H1 (cell line): ENCODE measurements around the gene ARHGAP22. TPM values are rescaled to one million over a fixed set of nuclear protein-coding genes. Genes with fewer than 3 reads are reported as not detected.

Experiments
- GTF2F1 ChIP-seq: IDR thresholded peaks from 2 replicates; pipeline ENCODE4 v1.6.1; 2012; ENCODE audit warnings: low read depth, low read length, improper control_type of control experiment, borderline replicate concordance
- MAFK ChIP-seq: IDR thresholded peaks from 2 replicates; pipeline ENCODE4 v1.6.1; 2012; ENCODE audit warnings: low read depth, mild to moderate bottlenecking, improper control_type of control experiment, low read length
- polyA plus RNA-seq, 7 experiments: library from polyadenylated mRNA; depleted of rRNA in 3 of 7; stranded (reverse) in 5 of 7; unstranded in 2 of 7; fragments of >200 nt in 5 of 7; fragments of 200-250 nt in 2 of 7; gene quantifications; 1 replicate in 5 of 7; 2 replicates in 1 of 7; 4 replicates in 1 of 7; pipeline versions ENCODE4 v1.2.1 to v1.2.3, GENCODE V29; 2011 to 2013; ENCODE audit warnings: missing spikeins in 2 of 7, mixed read lengths in 2 of 7
- total RNA-seq: library from RNA; stranded (reverse); fragmentation: NEBNext Ultra II Directional; extraction: Animal tissue kit (Norgen Biotek cat#: 25700); gene quantifications from 2 replicates; pipeline ENCODE4 v1.2.1, GENCODE V29; 2021

Gene ARHGAP22
- total and polyA plus RNA-seq, 2 of the 8 experiments (the other 6 are each of a cell fraction or from before 2014, with no cell fraction given) = 3.6 to 11.2 TPM

- TF ChIP-seq GTF2F1 = no peak
- TF ChIP-seq MAFK = no peak
Observed at GRCh38 chr10:48598936-48599829, 5.7 kb downstream of the ARHGAP22 start (continued).
